ENCODE results near the gene FOXO6. TPM values are rescaled to one million over a fixed set of nuclear protein-coding genes. Genes with fewer than 3 reads are reported as not detected.

Gene FOXO6
- polyA plus RNA-seq, 1 donor (not counting 4 experiments of a cell fraction or from before 2014, with no cell fraction given) = not detected

DNA sequence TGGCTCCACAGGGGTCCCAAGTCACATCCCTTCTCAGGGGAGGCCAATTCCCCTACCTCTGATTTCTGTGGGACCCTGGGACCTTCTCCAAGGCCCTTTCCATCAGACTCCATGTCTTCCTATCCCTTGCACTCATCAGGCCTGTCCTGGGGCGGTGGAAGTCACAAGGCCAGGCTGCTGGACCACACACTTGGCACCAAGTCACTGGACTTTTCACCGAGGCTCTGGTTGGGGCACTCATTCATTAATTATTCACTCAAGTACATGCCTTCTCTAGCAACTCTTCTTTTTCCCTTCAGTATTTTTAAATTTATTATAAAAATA is 11.2 kb upstream of the FOXO6 start:
- TF ChIP-seq, protein P1, sequence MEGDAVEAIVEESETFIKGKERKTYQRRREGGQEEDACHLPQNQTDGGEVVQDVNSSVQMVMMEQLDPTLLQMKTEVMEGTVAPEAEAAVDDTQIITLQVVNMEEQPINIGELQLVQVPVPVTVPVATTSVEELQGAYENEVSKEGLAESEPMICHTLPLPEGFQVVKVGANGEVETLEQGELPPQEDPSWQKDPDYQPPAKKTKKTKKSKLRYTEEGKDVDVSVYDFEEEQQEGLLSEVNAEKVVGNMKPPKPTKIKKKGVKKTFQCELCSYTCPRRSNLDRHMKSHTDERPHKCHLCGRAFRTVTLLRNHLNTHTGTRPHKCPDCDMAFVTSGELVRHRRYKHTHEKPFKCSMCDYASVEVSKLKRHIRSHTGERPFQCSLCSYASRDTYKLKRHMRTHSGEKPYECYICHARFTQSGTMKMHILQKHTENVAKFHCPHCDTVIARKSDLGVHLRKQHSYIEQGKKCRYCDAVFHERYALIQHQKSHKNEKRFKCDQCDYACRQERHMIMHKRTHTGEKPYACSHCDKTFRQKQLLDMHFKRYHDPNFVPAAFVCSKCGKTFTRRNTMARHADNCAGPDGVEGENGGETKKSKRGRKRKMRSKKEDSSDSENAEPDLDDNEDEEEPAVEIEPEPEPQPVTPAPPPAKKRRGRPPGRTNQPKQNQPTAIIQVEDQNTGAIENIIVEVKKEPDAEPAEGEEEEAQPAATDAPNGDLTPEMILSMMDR (optimal IDR thresholded peaks at IDR 0.05 in 1 of 3, IDR thresholded peaks at IDR 0.05 in 1 of 3, conservative IDR thresholded peaks at IDR 0.05 in 1 of 3; ENCODE audit: extremely low read depth in 1 of 3, insufficient read depth in 2 of 3, low read length in 3 of 3) = no peak
- no peak for TF ChIP-seq EZH2 (IDR thresholded peaks at IDR 0.05; ENCODE audit: low read length)
- no peaks in the 10 kb centered on the region for H3K36me3 ChIP-seq (ENCODE audit: control insufficient read depth in 2 of 2, extremely low read depth in 1 of 2, insufficient read depth in 2 of 2, low read length in 2 of 2)
- no peak overlapping the region for H3K9ac ChIP-seq (ENCODE audit: control insufficient read depth, extremely low read depth, insufficient read depth, low read length)
- H3K9me1 ChIP-seq (ENCODE audit: control insufficient read depth, extremely low read depth, insufficient read depth, low read length) = no peaks in the 10 kb centered on the region
- no peak overlapping the region for H3K4me2 ChIP-seq (ENCODE audit: control insufficient read depth, extremely low read depth, insufficient read depth, low read depth, low read length)
- H2AFZ ChIP-seq (ENCODE audit: control insufficient read depth, low read length) = no peak overlapping the region
- dilution Hi-C loops (cut with MboI; ENCODE audit: extremely low pct_ligation_motif_present, low sequenced_read_pairs) = no loop called here
- DNase-seq (ENCODE audit: low read depth, low spot score) (no peak), FAIRE-seq (no peak)
- no peak overlapping the region for H3K27ac ChIP-seq (ENCODE audit: control insufficient read depth, insufficient read depth, low read length)
- H3K4me3 ChIP-seq (ENCODE audit: control insufficient read depth in 2 of 3, extremely low read depth in 1 of 3, insufficient read depth in 2 of 3, low read depth in 1 of 3, low read length in 3 of 3) = no peak overlapping the region
- H3K27me3 ChIP-seq (ENCODE audit: control insufficient read depth, extremely low read depth, insufficient read depth, low read length) = no peaks in the 10 kb centered on the region
- no peaks in the 10 kb centered on the region for H3K79me2 ChIP-seq (ENCODE audit: control insufficient read depth, insufficient read depth, low read length)
- no peaks in the 10 kb centered on the region for H3K9me3 ChIP-seq (ENCODE audit: control insufficient read depth, low read depth, low read length)
- no peaks in the 10 kb centered on the region for H4K20me1 ChIP-seq (ENCODE audit: control insufficient read depth, extremely low read depth, insufficient read depth, low read length)
- H3K4me1 ChIP-seq (ENCODE audit: control insufficient read depth, extremely low read depth, insufficient read depth, low read length) = peaks cover 9% of the 10 kb centered on the region

DNA sequence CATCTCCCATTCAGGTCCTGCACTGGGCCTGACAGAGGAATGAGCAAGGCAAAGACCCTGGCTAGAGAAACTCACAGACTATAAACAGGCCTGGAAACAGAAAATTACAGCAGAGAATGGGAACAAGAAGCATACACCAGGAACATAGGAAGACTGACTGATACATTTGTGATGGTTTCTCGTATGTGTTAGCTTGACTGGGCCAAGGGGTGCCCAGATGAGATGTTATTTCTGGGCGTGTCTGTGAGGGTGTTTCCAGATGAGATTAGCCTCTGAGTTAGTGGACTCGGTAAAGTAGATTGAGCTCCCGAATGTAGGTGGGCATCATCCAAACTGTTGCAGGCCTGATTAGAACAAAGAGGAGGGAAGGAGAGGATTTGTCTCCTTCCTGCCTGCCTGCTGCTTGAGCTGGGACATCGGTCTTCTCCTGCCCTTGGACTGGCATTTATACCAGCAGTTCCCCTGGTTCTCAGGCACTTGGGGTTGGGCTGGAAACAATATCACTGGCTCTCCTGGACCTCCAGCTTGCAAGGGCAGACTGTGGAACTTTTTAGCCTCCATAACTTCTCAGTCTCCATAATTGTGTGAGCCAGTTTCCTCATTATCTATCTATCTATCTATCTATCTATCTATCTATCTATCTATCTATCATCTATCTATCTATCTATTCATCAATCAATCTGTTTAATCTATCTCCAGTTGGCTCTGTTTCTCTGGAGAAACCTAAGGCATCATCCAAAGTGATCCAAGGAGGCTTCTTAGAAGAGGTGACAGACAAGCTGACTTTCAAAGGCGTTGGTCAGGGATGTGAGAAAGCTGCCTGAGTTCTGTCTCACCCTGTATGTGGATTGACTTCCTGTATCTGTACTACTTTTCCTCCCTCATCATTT is 9.7 kb upstream of the FOXO6 start:
- dilution Hi-C loops (cut with MboI; ENCODE audit: extremely low pct_ligation_motif_present, low sequenced_read_pairs) = no loop called here

More for the DNA sequence above, 9.7 kb upstream of the FOXO6 start:
- Histone ChIP-seq H3K27me3 (ENCODE audit: control insufficient read depth, extremely low read depth, insufficient read depth, low read length) (no peaks in the 10 kb centered on the region), H3K4me2 (ENCODE audit: control insufficient read depth, extremely low read depth, insufficient read depth, low read depth, low read length) (no peak overlapping the region), H3K9me3 (ENCODE audit: control insufficient read depth, low read depth, low read length) (no peaks in the 10 kb centered on the region), H3K4me3 (ENCODE audit: control insufficient read depth in 2 of 3, extremely low read depth in 1 of 3, insufficient read depth in 2 of 3, low read depth in 1 of 3, low read length in 3 of 3) (no peak overlapping the region), H3K9ac (ENCODE audit: control insufficient read depth, extremely low read depth, insufficient read depth, low read length) (no peak overlapping the region), H3K27ac (ENCODE audit: control insufficient read depth, insufficient read depth, low read length) (no peak overlapping the region), H2AFZ (ENCODE audit: control insufficient read depth, low read length) (no peak overlapping the region), H3K4me1 (ENCODE audit: control insufficient read depth, extremely low read depth, insufficient read depth, low read length) (peaks cover 9% of the 10 kb centered on the region), H3K36me3 (ENCODE audit: control insufficient read depth in 2 of 2, extremely low read depth in 1 of 2, insufficient read depth in 2 of 2, low read length in 2 of 2) (no peaks in the 10 kb centered on the region), H4K20me1 (ENCODE audit: control insufficient read depth, extremely low read depth, insufficient read depth, low read length) (no peaks in the 10 kb centered on the region), H3K9me1 (ENCODE audit: control insufficient read depth, extremely low read depth, insufficient read depth, low read length) (no peaks in the 10 kb centered on the region), H3K79me2 (ENCODE audit: control insufficient read depth, insufficient read depth, low read length) (no peaks in the 10 kb centered on the region)
- TF ChIP-seq, protein P1 (optimal IDR thresholded peaks at IDR 0.05 in 1 of 3, IDR thresholded peaks at IDR 0.05 in 1 of 3, conservative IDR thresholded peaks at IDR 0.05 in 1 of 3; ENCODE audit: extremely low read depth in 1 of 3, insufficient read depth in 2 of 3, low read length in 3 of 3) = no peak
- no peak for TF ChIP-seq EZH2 (IDR thresholded peaks at IDR 0.05; ENCODE audit: low read length)
- no peak for FAIRE-seq
- no peak for DNase-seq (ENCODE audit: low read depth, low spot score)
